ENCODE measurements around the gene KIAA1958.

DNA sequence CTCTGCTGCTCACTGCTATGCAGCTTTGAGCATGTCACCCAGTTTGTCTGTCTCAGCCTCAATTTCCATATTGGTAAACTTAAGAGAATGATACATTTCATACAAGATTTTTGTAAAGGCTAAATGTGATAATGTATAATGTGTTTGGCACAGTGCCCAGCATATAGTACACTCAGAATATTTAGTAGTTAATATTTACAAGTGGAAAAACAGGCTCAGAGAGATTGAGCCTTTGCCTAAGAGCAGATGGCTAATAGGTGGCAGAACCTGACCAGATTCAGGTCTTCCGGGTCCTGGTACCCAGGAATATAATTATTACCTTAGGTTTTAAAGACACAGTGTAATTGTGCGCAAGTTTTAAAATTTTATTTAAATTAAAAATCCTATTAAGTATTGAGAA lies 46.8 kb upstream of the KIAA1958 start:
- TF ChIP-seq, protein P1, sequence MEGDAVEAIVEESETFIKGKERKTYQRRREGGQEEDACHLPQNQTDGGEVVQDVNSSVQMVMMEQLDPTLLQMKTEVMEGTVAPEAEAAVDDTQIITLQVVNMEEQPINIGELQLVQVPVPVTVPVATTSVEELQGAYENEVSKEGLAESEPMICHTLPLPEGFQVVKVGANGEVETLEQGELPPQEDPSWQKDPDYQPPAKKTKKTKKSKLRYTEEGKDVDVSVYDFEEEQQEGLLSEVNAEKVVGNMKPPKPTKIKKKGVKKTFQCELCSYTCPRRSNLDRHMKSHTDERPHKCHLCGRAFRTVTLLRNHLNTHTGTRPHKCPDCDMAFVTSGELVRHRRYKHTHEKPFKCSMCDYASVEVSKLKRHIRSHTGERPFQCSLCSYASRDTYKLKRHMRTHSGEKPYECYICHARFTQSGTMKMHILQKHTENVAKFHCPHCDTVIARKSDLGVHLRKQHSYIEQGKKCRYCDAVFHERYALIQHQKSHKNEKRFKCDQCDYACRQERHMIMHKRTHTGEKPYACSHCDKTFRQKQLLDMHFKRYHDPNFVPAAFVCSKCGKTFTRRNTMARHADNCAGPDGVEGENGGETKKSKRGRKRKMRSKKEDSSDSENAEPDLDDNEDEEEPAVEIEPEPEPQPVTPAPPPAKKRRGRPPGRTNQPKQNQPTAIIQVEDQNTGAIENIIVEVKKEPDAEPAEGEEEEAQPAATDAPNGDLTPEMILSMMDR (IDR thresholded peaks at IDR 0.05) = no peak
- TF ChIP-seq EZH2 (IDR thresholded peaks at IDR 0.05; ENCODE audit: borderline replicate concordance, insufficient read depth, low read depth, low read length, poor library complexity, severe bottlenecking) = no peak
